A549 treated with Mapracorat at 1 μM for 4 hours (cell line): ENCODE data around the gene GAL3ST2. TPM values are rescaled to one million over a fixed set of nuclear protein-coding genes. Genes with fewer than 3 reads are reported as not detected.

Source experiments
- total RNA-seq: library from RNA; stranded (reverse); fragments of 200-300 nt; extraction: Qiagen RNA extraction; gene quantifications from 5 replicates; pipeline ENCODE4 v1.2.3, GENCODE V29; 2022

Gene GAL3ST2
- 0.15 to 0.42 TPM (median 0.25 TPM) in 5 replicates for total RNA-seq

GRCh38 chr2:241776336-241777169 is at the start of gene GAL3ST2:
TSS of gene GAL3ST2 (plus strand) at chr2:241776822. CDS start at chr2:241776956, 134 bp downstream.

GRCh38 chr2:241734467-241735208 is 42.0 kb upstream of the GAL3ST2 start, which contains the start of gene D2HGDH:
TSS of gene D2HGDH (plus strand) at chr2:241734630. CDS start at chr2:241735225, 595 bp downstream.

GRCh38 chr2:241808721-241809382 is 32.2 kb downstream of the GAL3ST2 start, which contains the start of gene NEU4:
TSS of gene NEU4 (plus strand) at chr2:241809193. CDS start at chr2:241814485, 5,292 bp downstream.

Other genes with a start within 250 kb of the GAL3ST2 start
- gene BOK, start 218.1 kb upstream of the GAL3ST2 start, total RNA-seq: 25.6 to 38.0 TPM (median 37.1 TPM) in 5 replicates
- gene THAP4, start 139.7 kb upstream of the GAL3ST2 start, total RNA-seq: 62.2 to 78.3 TPM (median 76.9 TPM) in 5 replicates
- gene ATG4B, start 139.1 kb upstream of the GAL3ST2 start, total RNA-seq: 42.2 to 69.2 TPM (median 53.1 TPM) in 5 replicates
- gene DTYMK, start 90.0 kb upstream of the GAL3ST2 start, total RNA-seq: 124 to 147 TPM (median 138 TPM) in 5 replicates
- gene ING5, start 74.8 kb upstream of the GAL3ST2 start, total RNA-seq: 19.9 to 24.7 TPM (median 23.5 TPM) in 5 replicates
- gene D2HGDH, start 42.2 kb upstream of the GAL3ST2 start, total RNA-seq: 6.5 to 10.6 TPM (median 8.6 TPM) in 5 replicates
- 0.10 to 0.42 TPM (median 0.21 TPM) in 5 replicates for gene NEU4, start 32.4 kb downstream of the GAL3ST2 start, total RNA-seq
- not detected in 5 replicates for gene PDCD1, start 82.1 kb downstream of the GAL3ST2 start, total RNA-seq
- not detected in 5 replicates for gene RTP5, start 92.9 kb downstream of the GAL3ST2 start, total RNA-seq